SU-DHL-6 (cell line): ENCODE data around the gene DYNC1I2.

Experiments
- CTCF ChIP-seq: fragments of 200-600 bp; sonication (generic); IDR thresholded peaks from one replicate; pipeline ENCODE4 v1.5.1; 2017; ENCODE audit warnings: antibody characterized with exemption, mild to moderate bottlenecking, low read length, moderate library complexity; ENCODE audit not compliant: insufficient read depth, poor library complexity, severe bottlenecking
- EZH2phosphoT487 ChIP-seq: fragments of 200-600 bp; sonication (generic), shearing (Covaris generic); conservative IDR thresholded peaks from 2 replicates; pipeline ENCODE4 v1.6.1; 2018; ENCODE audit warnings: mild to moderate bottlenecking, antibody characterized with exemption, low read length, moderate library complexity, mixed read lengths

GRCh38 chr2:171718720-171719119, 31.5 kb downstream of the DYNC1I2 start:
- TF ChIP-seq CTCF (no peak), EZH2phosphoT487 (no peak)
